ENCODE data around the gene SLC45A2.

GRCh38 chr5:33995865-33996264 is 11.4 kb upstream of the SLC45A2 start:
- TF ChIP-seq TAF1 (IDR thresholded peaks at IDR 0.05; ENCODE audit: borderline replicate concordance, insufficient read depth, low read length) = no peak
- TF ChIP-seq POLR2AphosphoS5 (IDR thresholded peaks at IDR 0.05; ENCODE audit: low read depth, low read length) = no peak
